ENCODE results near the gene NRN1.

DNA sequence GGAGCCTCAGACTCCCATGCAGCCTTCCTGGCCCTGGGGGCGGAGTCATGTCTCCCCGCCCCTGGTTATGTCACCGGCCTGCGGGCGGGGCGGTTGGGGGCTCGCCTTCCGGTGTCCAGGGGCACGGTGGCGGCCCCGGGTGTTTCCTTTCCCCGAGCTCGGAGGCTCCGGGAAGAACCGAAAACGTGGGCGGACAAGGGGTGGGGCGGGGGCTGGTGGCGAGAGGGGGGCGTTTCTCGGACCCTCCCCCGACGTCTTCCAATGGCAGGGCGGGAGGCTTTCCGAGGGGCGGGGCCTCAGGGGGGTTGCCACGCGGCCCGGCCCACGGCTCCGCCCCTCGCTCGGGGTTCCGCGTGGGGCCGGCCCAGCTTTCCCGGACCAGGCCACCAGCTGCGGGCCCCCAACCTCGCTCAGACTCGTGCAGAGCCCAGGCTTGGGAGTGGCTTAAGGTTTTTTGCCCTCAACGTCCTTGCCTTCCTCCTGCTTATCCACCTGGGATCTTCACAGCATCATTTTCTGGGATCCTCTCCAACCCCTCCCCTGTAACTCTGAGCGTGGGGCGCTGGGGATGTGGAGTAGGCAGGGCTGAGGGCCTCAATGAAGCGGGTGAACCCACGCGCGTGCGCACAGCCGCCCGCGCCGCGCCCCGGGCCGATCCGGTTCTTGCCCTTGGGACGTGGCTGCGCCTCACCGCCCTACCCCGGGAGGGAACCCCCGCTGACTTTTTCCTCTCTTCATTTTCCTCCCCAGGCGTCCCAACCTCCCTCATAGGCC is 2.1 kb upstream of the NRN1 start:
- TF ChIP-seq, protein P1, sequence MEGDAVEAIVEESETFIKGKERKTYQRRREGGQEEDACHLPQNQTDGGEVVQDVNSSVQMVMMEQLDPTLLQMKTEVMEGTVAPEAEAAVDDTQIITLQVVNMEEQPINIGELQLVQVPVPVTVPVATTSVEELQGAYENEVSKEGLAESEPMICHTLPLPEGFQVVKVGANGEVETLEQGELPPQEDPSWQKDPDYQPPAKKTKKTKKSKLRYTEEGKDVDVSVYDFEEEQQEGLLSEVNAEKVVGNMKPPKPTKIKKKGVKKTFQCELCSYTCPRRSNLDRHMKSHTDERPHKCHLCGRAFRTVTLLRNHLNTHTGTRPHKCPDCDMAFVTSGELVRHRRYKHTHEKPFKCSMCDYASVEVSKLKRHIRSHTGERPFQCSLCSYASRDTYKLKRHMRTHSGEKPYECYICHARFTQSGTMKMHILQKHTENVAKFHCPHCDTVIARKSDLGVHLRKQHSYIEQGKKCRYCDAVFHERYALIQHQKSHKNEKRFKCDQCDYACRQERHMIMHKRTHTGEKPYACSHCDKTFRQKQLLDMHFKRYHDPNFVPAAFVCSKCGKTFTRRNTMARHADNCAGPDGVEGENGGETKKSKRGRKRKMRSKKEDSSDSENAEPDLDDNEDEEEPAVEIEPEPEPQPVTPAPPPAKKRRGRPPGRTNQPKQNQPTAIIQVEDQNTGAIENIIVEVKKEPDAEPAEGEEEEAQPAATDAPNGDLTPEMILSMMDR (IDR thresholded peaks at IDR 0.05; ENCODE audit: insufficient read depth, low read length): no peak
- TF ChIP-seq POLR2AphosphoS5 (IDR thresholded peaks at IDR 0.05; ENCODE audit: low read depth): no peak
- TF ChIP-seq GABPA (IDR thresholded peaks at IDR 0.05; ENCODE audit: low read depth): 0 out of 2 replicates have a peak, but pooled peaks have one; percentile 39
- TF ChIP-seq, protein P2, sequence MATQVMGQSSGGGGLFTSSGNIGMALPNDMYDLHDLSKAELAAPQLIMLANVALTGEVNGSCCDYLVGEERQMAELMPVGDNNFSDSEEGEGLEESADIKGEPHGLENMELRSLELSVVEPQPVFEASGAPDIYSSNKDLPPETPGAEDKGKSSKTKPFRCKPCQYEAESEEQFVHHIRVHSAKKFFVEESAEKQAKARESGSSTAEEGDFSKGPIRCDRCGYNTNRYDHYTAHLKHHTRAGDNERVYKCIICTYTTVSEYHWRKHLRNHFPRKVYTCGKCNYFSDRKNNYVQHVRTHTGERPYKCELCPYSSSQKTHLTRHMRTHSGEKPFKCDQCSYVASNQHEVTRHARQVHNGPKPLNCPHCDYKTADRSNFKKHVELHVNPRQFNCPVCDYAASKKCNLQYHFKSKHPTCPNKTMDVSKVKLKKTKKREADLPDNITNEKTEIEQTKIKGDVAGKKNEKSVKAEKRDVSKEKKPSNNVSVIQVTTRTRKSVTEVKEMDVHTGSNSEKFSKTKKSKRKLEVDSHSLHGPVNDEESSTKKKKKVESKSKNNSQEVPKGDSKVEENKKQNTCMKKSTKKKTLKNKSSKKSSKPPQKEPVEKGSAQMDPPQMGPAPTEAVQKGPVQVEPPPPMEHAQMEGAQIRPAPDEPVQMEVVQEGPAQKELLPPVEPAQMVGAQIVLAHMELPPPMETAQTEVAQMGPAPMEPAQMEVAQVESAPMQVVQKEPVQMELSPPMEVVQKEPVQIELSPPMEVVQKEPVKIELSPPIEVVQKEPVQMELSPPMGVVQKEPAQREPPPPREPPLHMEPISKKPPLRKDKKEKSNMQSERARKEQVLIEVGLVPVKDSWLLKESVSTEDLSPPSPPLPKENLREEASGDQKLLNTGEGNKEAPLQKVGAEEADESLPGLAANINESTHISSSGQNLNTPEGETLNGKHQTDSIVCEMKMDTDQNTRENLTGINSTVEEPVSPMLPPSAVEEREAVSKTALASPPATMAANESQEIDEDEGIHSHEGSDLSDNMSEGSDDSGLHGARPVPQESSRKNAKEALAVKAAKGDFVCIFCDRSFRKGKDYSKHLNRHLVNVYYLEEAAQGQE (IDR thresholded peaks at IDR 0.05; ENCODE audit: insufficient replicate concordance, low read depth): no peak
